Measurements from ENCODE around the gene WNT5B.

Gene WNT5B

DNA sequence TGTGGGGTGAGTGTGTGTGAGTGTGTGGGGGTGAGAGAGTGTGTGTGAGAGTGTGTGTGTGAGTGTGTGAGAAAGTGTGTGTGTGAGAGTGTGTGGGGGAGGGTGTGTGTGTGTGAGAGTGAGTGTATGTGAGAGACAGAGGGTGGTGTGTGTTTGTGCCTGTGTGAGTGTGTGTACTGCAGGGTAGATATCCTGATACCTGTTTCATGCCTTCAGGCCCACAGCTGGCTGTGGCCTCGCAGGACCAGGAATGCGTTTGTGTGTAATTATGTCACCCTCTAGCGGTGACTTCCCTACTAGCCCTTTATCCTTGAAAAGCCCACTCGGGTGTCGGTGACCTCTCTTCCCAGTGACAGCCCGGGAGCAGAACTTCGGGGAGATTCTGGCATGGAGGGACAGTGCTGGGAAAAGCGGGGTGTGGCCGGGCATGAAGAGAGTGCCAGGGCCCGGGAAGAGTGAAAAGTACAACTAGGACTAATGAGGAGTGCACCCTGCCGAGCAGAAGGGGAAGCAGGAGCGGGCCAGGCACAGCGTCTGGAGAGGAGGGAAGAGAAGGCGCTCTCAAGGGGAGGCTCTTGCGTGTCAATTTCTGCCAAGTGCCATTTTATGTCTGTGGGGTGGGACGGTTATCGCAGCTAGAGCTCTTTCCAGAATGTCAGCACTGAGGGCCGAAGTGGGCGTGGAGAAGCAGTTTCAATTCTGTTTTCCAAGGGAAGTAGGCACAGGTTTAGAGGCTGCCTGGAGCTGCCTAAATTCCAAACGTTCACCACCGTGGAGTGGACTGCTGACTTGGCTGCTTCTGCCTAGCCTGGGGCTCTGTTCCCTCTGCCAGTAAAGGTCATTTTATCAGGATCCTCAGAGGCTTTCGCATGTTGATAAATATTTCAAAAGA lies 23.7 kb upstream of the WNT5B start:
- peak overlapping the region; percentile 48 for H3K4me3 ChIP-seq (ENCODE audit: low read depth, low read length)
- DNase-seq (ENCODE audit: low read depth), result peak; percentile 82
- TF ChIP-seq, protein P1, sequence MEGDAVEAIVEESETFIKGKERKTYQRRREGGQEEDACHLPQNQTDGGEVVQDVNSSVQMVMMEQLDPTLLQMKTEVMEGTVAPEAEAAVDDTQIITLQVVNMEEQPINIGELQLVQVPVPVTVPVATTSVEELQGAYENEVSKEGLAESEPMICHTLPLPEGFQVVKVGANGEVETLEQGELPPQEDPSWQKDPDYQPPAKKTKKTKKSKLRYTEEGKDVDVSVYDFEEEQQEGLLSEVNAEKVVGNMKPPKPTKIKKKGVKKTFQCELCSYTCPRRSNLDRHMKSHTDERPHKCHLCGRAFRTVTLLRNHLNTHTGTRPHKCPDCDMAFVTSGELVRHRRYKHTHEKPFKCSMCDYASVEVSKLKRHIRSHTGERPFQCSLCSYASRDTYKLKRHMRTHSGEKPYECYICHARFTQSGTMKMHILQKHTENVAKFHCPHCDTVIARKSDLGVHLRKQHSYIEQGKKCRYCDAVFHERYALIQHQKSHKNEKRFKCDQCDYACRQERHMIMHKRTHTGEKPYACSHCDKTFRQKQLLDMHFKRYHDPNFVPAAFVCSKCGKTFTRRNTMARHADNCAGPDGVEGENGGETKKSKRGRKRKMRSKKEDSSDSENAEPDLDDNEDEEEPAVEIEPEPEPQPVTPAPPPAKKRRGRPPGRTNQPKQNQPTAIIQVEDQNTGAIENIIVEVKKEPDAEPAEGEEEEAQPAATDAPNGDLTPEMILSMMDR (IDR thresholded peaks at IDR 0.05; ENCODE audit: low read depth, low read length), result peak; percentile 64
- TF ChIP-seq, protein P2, sequence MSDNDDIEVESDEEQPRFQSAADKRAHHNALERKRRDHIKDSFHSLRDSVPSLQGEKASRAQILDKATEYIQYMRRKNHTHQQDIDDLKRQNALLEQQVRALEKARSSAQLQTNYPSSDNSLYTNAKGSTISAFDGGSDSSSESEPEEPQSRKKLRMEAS (IDR thresholded peaks at IDR 0.05; ENCODE audit: low read depth, low read length), result no peak

DNA sequence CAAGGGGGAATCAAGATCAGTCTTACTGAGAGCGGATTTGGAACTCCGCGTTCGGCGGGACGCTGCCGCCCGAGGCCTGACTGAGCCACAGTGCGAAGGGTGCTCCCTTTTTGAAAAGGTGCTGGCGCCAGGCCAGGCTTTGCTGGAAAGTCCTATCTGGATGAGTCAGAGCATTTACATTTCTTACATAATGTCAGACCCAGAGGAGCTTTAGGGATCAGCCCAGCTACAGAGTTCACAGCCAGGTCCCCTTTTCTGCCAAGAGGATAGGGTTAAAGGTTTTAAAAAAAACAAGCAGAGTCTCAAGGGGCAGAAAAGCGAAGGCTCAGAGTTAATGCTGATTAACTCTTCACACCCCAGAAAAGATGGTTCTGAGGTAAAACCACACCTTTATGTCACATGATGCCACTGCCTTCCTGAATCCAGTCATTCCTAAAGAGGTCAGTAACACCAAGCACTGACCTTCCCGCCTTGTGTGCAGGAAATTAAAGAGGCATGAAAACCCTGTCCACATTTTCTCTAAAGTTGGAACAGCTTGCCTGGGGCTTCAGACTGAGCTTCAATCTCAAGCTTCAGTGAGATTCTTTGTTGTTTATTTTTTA lies 22.9 kb upstream of the WNT5B start:
- TF ChIP-seq MYC (IDR thresholded peaks at IDR 0.05; ENCODE audit: low read depth, low read length), result no peak
- TF ChIP-seq, protein P1 (IDR thresholded peaks at IDR 0.05; ENCODE audit: low read depth, low read length), result no peak
- TF ChIP-seq, protein P2 (IDR thresholded peaks at IDR 0.05; ENCODE audit: low read depth, low read length), result no peak
- TF ChIP-seq POLR2A (IDR thresholded peaks at IDR 0.05; ENCODE audit: extremely low read depth, insufficient read length), result no peak
- peak; percentile 82 for DNase-seq (ENCODE audit: low read depth)
- H3K4me3 ChIP-seq (ENCODE audit: low read depth, low read length), result peak overlapping the region; percentile 48

DNA sequence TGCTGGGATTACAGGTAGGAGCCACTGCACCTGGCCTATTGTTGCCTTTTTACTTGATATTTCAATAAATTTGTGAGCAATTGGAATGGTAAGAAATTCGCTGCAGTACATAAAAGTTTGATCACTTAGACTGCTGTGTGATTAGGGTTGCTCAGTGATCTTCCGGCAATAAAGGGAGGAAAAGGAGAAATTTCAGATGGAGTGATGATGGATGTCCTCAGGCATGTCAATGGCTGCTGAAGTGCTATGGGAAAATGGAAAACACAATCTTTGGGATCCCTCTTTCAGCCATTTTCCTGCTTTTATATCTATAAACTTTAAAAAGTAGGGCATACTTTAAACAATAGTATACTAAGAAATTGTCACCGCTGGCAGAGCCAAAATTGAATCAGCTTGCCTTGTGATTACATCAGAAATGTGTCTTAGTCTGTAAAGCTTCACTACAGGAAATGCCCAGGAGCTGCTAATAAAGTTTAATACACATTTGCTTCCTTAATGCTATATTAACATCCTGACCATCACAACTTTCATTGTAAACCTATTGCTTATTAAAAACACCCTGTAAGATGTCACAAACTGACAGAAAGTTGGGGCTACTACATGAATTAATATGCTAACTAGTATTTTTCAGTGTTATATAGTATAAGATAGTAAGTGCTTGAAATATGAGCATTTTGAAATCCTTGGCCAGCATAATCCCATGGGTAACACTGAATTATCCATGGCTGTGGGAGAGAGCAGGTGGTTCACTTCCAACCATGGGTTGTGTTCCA lies 20.9 kb upstream of the WNT5B start:
- H3K4me3 ChIP-seq (ENCODE audit: low read depth, low read length), result no peak overlapping the region
- no peak for TF ChIP-seq POLR2A (IDR thresholded peaks at IDR 0.05; ENCODE audit: extremely low read depth, insufficient read length)
- TF ChIP-seq, protein P2 (IDR thresholded peaks at IDR 0.05; ENCODE audit: low read depth, low read length), result no peak
- no peak for TF ChIP-seq MYC (IDR thresholded peaks at IDR 0.05; ENCODE audit: low read depth, low read length)
- TF ChIP-seq, protein P1 (IDR thresholded peaks at IDR 0.05; ENCODE audit: low read depth, low read length), result no peak
- DNase-seq (ENCODE audit: low read depth), result peak; percentile 31

DNA sequence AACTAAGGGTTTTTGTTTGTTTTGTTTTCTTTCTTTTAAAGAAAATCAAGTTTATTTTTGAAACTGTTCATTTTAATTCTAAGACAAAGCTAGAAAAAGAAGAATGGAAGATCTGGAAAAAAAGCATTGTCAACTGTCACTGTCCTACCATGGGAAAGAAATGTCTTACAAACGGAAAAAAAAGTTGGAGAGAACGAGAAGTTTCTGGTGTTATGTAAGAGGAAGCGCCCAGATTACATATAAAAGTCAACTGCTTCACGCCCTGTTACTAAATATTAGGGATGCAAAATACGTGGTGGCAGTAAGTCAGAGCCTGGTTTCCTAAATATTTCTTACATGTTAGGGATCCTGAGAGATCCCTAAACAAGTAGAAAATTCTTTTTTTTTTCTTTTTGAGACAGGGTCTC lies 20.3 kb upstream of the WNT5B start:
- no peak for TF ChIP-seq MYC (IDR thresholded peaks at IDR 0.05; ENCODE audit: low read depth, low read length)
- TF ChIP-seq, protein P2 (IDR thresholded peaks at IDR 0.05; ENCODE audit: low read depth, low read length), result no peak
- TF ChIP-seq, protein P1 (IDR thresholded peaks at IDR 0.05; ENCODE audit: low read depth, low read length), result no peak
- TF ChIP-seq POLR2A (IDR thresholded peaks at IDR 0.05; ENCODE audit: extremely low read depth, insufficient read length), result no peak
- peak; percentile 48 for DNase-seq (ENCODE audit: low read depth)
- H3K4me3 ChIP-seq (ENCODE audit: low read depth, low read length), result no peak overlapping the region

DNA sequence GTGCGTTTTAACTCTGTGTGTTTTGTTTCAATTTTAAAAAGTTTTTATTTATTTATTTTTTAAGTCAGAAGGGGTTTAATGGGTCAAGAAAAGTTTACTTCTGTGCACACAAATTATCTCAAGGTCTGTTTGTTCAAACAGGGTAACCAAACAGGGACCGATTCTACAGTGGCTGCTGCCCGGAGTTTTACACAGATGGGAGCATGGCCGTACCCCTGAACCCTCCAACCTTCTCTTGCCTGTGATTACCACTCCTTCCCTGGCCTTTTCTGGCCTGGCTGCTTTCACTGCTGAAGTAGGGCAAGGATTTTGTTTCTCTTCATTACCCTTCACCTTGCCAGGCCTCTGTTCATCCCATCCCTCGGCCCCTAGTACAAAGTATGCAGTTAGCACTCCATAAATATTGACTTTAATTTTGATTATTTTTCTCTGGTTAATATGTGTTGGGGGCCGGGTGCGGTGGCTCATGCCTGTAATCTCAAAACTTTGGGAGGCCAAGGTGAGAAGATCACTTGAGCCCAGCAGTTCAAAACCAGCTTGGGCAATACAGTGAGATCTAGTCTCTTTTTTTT lies 18.9 kb upstream of the WNT5B start:
- DNase-seq (ENCODE audit: low read depth), result no peak
- TF ChIP-seq, protein P1 (IDR thresholded peaks at IDR 0.05; ENCODE audit: low read depth, low read length), result no peak
- TF ChIP-seq MYC (IDR thresholded peaks at IDR 0.05; ENCODE audit: low read depth, low read length) (no peak), POLR2A (IDR thresholded peaks at IDR 0.05; ENCODE audit: extremely low read depth, insufficient read length) (no peak)
- TF ChIP-seq, protein P2 (IDR thresholded peaks at IDR 0.05; ENCODE audit: low read depth, low read length), result no peak
- H3K4me3 ChIP-seq (ENCODE audit: low read depth, low read length), result no peak overlapping the region

Data from NB4 (cell line).